HFF-Myc (cell line): Measurements from ENCODE around the gene LCT.
A peak's percentile ranks its signal among the peaks of the same experiment; 100 is the strongest.

ENCODE experiments used
- DNase-seq: peaks from one replicate; pipeline ENCODE4 v3.0.0-alpha.2; 2011; ENCODE audit warnings: low read depth; ENCODE audit errors: extremely low read depth
- H3K4me3 ChIP-seq: replicated peaks from 2 replicates; pipeline ENCODE4 v1.5.1; 2011; ENCODE audit warnings: low read depth, mild to moderate bottlenecking, control low read depth, low read length
- CTCF ChIP-seq: IDR thresholded peaks from 2 replicates; pipeline ENCODE4 v1.5.1; 2012; ENCODE audit warnings: mild to moderate bottlenecking, low read depth, low read length, control low read depth; ENCODE audit errors: missing control alignments

The LCT gene

GRCh38 chr2:135822855-135823254 lies 14.1 kb downstream of the LCT start:
- DNase-seq, result no peak
- H3K4me3 ChIP-seq, result no peak overlapping the region
- TF ChIP-seq CTCF, result no peak

- DNase-seq, result no peak
- no peak overlapping the region for H3K4me3 ChIP-seq
- TF ChIP-seq CTCF, result no peak
These were observed 15.8 kb downstream of the LCT start for GRCh38 chr2:135821190-135821589.

GRCh38 chr2:135820003-135820618 lies 16.9 kb downstream of the LCT start:
- no peak for TF ChIP-seq CTCF
- no peak overlapping the region for H3K4me3 ChIP-seq
- DNase-seq, result no peak

- no peak overlapping the region for H3K4me3 ChIP-seq
- peak; percentile 53 for TF ChIP-seq CTCF
- no peak for DNase-seq
These were observed 17.9 kb downstream of the LCT start for GRCh38 chr2:135818937-135819610.

- no peak for TF ChIP-seq CTCF
- no peak for DNase-seq
- H3K4me3 ChIP-seq, result no peak overlapping the region
These were observed 19.0 kb downstream of the LCT start for GRCh38 chr2:135817951-135818350.

- no peak overlapping the region for H3K4me3 ChIP-seq
- TF ChIP-seq CTCF, result no peak
- DNase-seq, result no peak
These were observed 19.5 kb downstream of the LCT start for GRCh38 chr2:135817466-135817865.

GRCh38 chr2:135815269-135815668 lies 21.7 kb downstream of the LCT start:
- DNase-seq, result no peak
- TF ChIP-seq CTCF, result no peak
- H3K4me3 ChIP-seq, result no peak overlapping the region
